ENCODE data around the gene HSPD1. TPM values are rescaled to one million over a fixed set of nuclear protein-coding genes. Genes with fewer than 3 reads are reported as not detected.
A peak's percentile ranks its signal among the peaks of the same experiment; 100 is the strongest.

HSPD1 gene
- total and polyA plus RNA-seq, 2 of the 13 experiments (the other 11 are each of a cell fraction or from before 2014, with no cell fraction given), result 685 to 2,610 TPM

DNA sequence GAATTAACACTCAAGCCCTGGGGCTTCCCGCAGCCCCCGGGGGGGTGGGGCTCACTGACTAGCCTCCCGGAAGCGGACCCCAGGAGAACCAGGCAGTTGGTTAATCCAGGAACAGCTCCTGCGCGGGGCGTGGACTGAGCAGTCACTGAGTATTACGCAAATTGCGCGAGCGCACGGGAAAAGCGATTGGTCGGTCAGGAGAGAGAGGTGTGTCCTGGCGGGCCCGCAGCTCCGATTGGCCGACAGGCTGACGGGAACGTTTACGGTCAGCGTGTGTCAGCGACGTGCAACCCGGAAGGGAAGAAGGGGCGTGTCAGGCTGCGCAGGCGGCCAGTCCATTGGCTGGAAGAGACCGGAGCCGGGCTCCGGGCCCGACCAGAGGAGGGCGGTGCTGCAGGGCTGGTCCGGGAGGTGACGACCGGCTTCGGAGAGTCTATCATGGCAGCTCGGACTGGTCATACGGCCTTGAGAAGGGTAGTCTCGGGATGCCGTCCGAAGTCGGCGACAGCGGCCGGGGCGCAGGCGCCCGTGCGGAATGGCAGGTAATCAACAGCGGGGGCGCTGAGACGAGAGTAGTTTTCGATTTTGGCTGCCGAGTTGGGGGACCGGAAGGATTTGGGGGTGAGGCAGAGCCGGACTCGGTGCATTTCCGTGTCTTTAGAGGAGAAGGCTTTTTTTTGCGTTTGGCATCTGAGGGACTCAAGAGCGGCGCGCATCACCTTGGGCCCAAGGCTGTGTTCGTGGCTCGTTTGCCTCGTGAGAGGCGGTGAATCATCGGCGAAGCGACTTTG lies 46.3 kb downstream of the HSPD1 start, which contains the start of gene COQ10B (continued):
- peak; percentile 80; the same call in 1 of the 2 replicates for TF ChIP-seq KIAA2018 (CRISPR knock-in tag; IDR thresholded peaks at IDR 0.05; ENCODE audit: borderline replicate concordance)
- TF ChIP-seq, protein P1, sequence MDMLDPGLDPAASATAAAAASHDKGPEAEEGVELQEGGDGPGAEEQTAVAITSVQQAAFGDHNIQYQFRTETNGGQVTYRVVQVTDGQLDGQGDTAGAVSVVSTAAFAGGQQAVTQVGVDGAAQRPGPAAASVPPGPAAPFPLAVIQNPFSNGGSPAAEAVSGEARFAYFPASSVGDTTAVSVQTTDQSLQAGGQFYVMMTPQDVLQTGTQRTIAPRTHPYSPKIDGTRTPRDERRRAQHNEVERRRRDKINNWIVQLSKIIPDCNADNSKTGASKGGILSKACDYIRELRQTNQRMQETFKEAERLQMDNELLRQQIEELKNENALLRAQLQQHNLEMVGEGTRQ (IDR thresholded peaks at IDR 0.05; ENCODE audit: low read depth, low read length), result no peak
- TF ChIP-seq, protein P1 (CRISPR knock-in tag; IDR thresholded peaks at IDR 0.05; ENCODE audit: borderline replicate concordance), result no peak
- TF ChIP-seq, protein P2, sequence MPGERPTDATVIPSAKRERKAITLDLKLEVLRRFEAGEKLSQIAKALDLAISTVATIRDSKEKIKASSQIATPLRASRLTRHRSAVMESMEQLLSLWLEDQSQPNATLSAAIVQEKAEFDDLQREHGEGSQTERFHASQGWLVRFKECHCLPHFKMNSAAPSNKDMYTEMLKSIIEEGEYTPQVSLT (CRISPR knock-in tag; IDR thresholded peaks at IDR 0.05; ENCODE audit: borderline replicate concordance, low read depth), result no peak
- no peak; the same call in none of the 2 replicates for TF ChIP-seq ISL2 (CRISPR knock-in tag; IDR thresholded peaks at IDR 0.05)
- peak; percentile 14; the same call in 1 of the 2 replicates for TF ChIP-seq HHEX (CRISPR knock-in tag; IDR thresholded peaks at IDR 0.05)
- TF ChIP-seq ZNF430 (CRISPR knock-in tag; IDR thresholded peaks at IDR 0.05), result peak; percentile 82
- no peak for TF ChIP-seq PAF1 (CRISPR knock-in tag; IDR thresholded peaks at IDR 0.05)
- peak; percentile 73; the same call in 1 of the 2 replicates for TF ChIP-seq FOXK1 (CRISPR knock-in tag; IDR thresholded peaks at IDR 0.05; ENCODE audit: borderline replicate concordance, low read depth)
- TF ChIP-seq SP1 (IDR thresholded peaks at IDR 0.05), result no peak
- TF ChIP-seq SP1 (CRISPR knock-in tag; IDR thresholded peaks at IDR 0.05), result peak; percentile 96
- TF ChIP-seq, protein P3, sequence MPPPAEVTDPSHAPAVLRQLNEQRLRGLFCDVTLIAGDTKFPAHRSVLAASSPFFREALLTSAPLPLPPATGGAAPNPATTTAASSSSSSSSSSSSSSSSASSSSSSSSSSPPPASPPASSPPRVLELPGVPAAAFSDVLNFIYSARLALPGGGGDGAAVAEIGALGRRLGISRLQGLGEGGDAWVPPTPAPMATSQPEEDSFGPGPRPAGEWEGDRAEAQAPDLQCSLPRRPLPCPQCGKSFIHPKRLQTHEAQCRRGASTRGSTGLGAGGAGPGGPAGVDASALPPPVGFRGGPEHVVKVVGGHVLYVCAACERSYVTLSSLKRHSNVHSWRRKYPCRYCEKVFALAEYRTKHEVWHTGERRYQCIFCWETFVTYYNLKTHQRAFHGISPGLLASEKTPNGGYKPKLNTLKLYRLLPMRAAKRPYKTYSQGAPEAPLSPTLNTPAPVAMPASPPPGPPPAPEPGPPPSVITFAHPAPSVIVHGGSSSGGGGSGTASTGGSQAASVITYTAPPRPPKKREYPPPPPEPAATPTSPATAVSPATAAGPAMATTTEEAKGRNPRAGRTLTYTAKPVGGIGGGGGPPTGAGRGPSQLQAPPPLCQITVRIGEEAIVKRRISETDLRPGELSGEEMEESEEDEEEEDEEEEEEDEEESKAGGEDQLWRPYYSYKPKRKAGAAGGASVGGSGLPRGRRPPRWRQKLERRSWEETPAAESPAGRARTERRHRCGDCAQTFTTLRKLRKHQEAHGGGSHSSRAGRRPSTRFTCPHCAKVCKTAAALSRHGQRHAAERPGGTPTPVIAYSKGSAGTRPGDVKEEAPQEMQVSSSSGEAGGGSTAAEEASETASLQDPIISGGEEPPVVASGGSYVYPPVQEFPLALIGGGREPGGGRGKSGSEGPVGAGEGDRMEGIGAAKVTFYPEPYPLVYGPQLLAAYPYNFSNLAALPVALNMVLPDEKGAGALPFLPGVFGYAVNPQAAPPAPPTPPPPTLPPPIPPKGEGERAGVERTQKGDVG (CRISPR knock-in tag; IDR thresholded peaks at IDR 0.05; ENCODE audit: borderline replicate concordance), result peak; percentile 89
